ENCODE data around the gene USP4. TPM values are rescaled to one million over a fixed set of nuclear protein-coding genes. Genes with fewer than 3 reads are reported as not detected.

USP4 gene
- total and polyA plus RNA-seq, 2 experiments from 2014 or later: 16.9 to 20.3 TPM

- TF ChIP-seq ZNF462 (CRISPR knock-in tag; IDR thresholded peaks at IDR 0.05): no peak
- no peak for TF ChIP-seq NANOG (IDR thresholded peaks at IDR 0.05; ENCODE audit: borderline replicate concordance)
- no peak for TF ChIP-seq REST (IDR thresholded peaks at IDR 0.05; ENCODE audit: unreplicated experiment)
These were observed 37.2 kb downstream of the USP4 start (continued) for GRCh38 chr3:49302613-49303012.

GRCh38 chr3:49300595-49300994 is 39.3 kb downstream of the USP4 start:
- H3K9me3 Mint-ChIP-seq: no peaks in the 10 kb centered on the region
- TF ChIP-seq EZH2 (IDR thresholded peaks at IDR 0.05; ENCODE audit: low read depth, unreplicated experiment) (no peak), NANOG (IDR thresholded peaks at IDR 0.05; ENCODE audit: borderline replicate concordance) (no peak), JUNB (IDR thresholded peaks at IDR 0.05; ENCODE audit: unreplicated experiment) (no peak), POLR2AphosphoS5 (IDR thresholded peaks at IDR 0.05; ENCODE audit: low read depth) (no peak), EZH2phosphoT487 (IDR thresholded peaks at IDR 0.05; ENCODE audit: unreplicated experiment) (no peak), ZNF114 (CRISPR knock-in tag; IDR thresholded peaks at IDR 0.05) (no peak), ZNF331 (CRISPR knock-in tag; IDR thresholded peaks at IDR 0.05; ENCODE audit: low read depth) (no peak), ETS1 (IDR thresholded peaks at IDR 0.05) (no peak)

More at GRCh38 chr3:49300595-49300994, 39.3 kb downstream of the USP4 start:
- no peaks in the 10 kb centered on the region for H3K9me2 ChIP-seq (ENCODE audit: insufficient read depth)
- H3K36me3 ChIP-seq (ENCODE audit: insufficient read depth): peaks cover 24% of the 10 kb centered on the region; the same call in 1 of the 2 replicates
- H4K20me1 ChIP-seq (replicated peaks; ENCODE audit: insufficient read depth): no peaks in the 10 kb centered on the region
- Mint-ChIP-seq H3K4me1 (no peaks in the 10 kb centered on the region), H3K27me3 (ENCODE audit: insufficient read depth, low read depth, poor library complexity) (no peaks in the 10 kb centered on the region), H3K27ac (no peak overlapping the region), H3K36me3 (ENCODE audit: low read depth) (peaks cover 46% of the 10 kb centered on the region), H3K4me3 (no peak overlapping the region)
- H3K79me2 ChIP-seq (replicated peaks; ENCODE audit: insufficient read depth): no peaks in the 10 kb centered on the region
- H2AFZ ChIP-seq: no peak overlapping the region
- H3K27me3 ChIP-seq (ENCODE audit: insufficient read depth): no peaks in the 10 kb centered on the region
- no peaks in the 10 kb centered on the region for H3F3A ChIP-seq (replicated peaks; ENCODE audit: low read depth)
- H3K27ac ChIP-seq (ENCODE audit: low read depth): no peak overlapping the region
- H3K4me3 ChIP-seq: no peak overlapping the region
- H3K4me2 ChIP-seq: no peak overlapping the region
- H3K4me1 ChIP-seq (ENCODE audit: insufficient read depth): no peaks in the 10 kb centered on the region
- ATAC-seq (no peak), DNase-seq (ENCODE audit: low spot score) (no peak)

Data from GM23338 (cell line).